Measurements from ENCODE around the gene ITGBL1. TPM values are rescaled to one million over a fixed set of nuclear protein-coding genes. Genes with fewer than 3 reads are reported as not detected.

Gene ITGBL1
- total RNA-seq, 4 donors from 2014 or later, result 1.8 to 19.4 (median 2.6) TPM; not detected in 1

DNA sequence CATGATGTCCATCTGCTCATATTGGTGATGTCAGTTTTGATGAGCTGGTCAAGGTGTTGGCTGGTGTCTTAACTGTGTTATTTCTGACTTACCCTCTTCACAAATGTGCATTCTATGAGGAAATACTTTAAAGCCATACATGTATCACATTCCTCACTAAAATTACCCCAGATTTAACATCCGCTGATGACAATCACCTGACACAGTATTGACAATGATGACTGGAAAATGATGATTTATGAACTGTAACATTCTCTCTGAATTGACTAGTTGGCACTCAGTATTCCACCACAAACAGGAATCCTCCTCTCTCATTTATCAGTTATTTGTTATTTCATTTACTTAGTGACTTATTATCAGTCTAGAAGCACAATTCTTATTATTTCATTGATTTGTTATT lies 117.3 kb downstream of the ITGBL1 start:
- H3K36me3 ChIP-seq, result no peaks in the 10 kb centered on the region
- no peaks in the 10 kb centered on the region for H3K4me1 ChIP-seq
- H3K4me3 ChIP-seq, result no peak overlapping the region
- TF ChIP-seq POLR2A (IDR thresholded peaks at IDR 0.05), result no peak
- TF ChIP-seq, protein P1, sequence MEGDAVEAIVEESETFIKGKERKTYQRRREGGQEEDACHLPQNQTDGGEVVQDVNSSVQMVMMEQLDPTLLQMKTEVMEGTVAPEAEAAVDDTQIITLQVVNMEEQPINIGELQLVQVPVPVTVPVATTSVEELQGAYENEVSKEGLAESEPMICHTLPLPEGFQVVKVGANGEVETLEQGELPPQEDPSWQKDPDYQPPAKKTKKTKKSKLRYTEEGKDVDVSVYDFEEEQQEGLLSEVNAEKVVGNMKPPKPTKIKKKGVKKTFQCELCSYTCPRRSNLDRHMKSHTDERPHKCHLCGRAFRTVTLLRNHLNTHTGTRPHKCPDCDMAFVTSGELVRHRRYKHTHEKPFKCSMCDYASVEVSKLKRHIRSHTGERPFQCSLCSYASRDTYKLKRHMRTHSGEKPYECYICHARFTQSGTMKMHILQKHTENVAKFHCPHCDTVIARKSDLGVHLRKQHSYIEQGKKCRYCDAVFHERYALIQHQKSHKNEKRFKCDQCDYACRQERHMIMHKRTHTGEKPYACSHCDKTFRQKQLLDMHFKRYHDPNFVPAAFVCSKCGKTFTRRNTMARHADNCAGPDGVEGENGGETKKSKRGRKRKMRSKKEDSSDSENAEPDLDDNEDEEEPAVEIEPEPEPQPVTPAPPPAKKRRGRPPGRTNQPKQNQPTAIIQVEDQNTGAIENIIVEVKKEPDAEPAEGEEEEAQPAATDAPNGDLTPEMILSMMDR (IDR thresholded peaks at IDR 0.05), result no peak
- no peak overlapping the region for H3K27ac ChIP-seq
- H3K27me3 ChIP-seq, result no peaks in the 10 kb centered on the region
- intact Hi-C loops (cut with DNase I; ENCODE audit: low total_unique reads), result no loop called here
- no peak for DNase-seq
- no peaks in the 10 kb centered on the region for H3K9me3 ChIP-seq

DNA sequence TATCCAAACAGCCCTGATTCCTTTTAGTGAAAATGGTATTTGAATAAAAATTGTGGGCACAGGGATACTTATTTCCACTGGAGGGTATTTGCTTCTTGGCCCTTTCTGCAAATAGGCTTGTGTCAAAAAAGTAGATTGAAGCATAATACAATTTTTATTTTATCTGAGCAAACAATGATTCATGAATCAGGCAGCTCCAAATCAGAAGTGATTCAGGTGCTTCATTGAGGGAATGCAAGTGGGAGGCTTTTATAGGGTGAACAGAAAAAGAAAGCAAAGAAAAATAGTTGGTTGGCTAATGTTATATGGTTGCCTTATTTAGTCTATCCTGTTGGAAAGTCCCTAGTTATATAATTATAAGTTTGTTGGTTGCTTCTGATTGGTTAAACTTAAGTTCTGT lies 117.9 kb downstream of the ITGBL1 start:
- Histone ChIP-seq H3K36me3 (no peaks in the 10 kb centered on the region), H3K27me3 (no peaks in the 10 kb centered on the region), H3K27ac (no peak overlapping the region), H3K9me3 (no peaks in the 10 kb centered on the region), H3K4me1 (no peaks in the 10 kb centered on the region), H3K4me3 (no peak overlapping the region)
- intact Hi-C loops (cut with DNase I; ENCODE audit: low total_unique reads), result no loop called here
- DNase-seq, result no peak
- TF ChIP-seq, protein P1 (IDR thresholded peaks at IDR 0.05), result no peak
- no peak for TF ChIP-seq POLR2A (IDR thresholded peaks at IDR 0.05)

DNA sequence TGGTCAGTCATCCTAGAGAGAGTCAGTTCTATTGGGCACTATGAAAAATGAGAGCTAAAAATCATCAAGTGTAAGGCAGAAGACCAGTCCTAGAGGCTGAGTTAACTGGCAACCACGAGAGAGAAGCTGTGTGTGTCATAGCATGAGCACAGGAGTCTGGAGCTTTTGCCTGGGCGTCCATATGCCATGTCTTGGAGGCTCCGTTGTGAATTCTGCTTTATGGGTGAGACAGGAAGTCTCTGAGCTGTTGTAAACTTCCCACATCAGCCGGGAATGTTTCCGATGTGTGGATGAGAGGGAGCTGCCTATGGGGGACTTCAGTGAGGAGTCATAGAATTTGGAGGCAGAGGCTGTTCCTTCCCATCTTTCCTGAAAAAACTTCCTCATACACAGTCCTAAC lies 120.0 kb downstream of the ITGBL1 start:
- no peak for DNase-seq
- intact Hi-C loops (cut with DNase I; ENCODE audit: low total_unique reads), result no loop called here
- TF ChIP-seq POLR2A (IDR thresholded peaks at IDR 0.05), result no peak
- TF ChIP-seq, protein P1 (IDR thresholded peaks at IDR 0.05), result no peak

DNA sequence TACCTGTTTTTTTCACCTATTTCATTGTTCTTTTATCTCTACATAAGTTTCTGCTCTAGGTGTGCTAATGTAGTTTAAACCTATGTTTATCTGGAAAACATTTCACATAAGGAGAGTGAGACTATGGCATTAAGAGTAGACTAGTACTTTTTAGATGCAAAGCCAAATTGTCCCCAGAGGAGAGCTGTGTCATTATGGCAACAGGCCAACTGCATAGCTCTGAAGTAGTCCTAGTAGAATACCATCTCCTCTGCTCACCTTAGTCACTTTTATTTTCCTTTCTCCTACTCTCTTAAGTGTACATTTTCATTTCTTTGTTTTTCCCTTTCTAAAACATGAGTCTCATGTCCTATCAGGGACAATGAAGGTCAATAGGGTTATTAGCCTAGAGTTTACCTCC lies 123.1 kb downstream of the ITGBL1 start:
- H3K36me3 ChIP-seq, result no peaks in the 10 kb centered on the region
- H3K4me3 ChIP-seq, result no peak overlapping the region
- no peaks in the 10 kb centered on the region for H3K27me3 ChIP-seq
- no peaks in the 10 kb centered on the region for H3K4me1 ChIP-seq
- intact Hi-C loops (cut with DNase I; ENCODE audit: low total_unique reads), result no loop called here
- no peak overlapping the region for H3K27ac ChIP-seq
- DNase-seq, result no peak
- H3K9me3 ChIP-seq, result no peaks in the 10 kb centered on the region
- TF ChIP-seq, protein P1 (IDR thresholded peaks at IDR 0.05), result no peak
- no peak for TF ChIP-seq POLR2A (IDR thresholded peaks at IDR 0.05)

More for the DNA sequence above, 120.0 kb downstream of the ITGBL1 start:
- H3K27ac ChIP-seq, result no peak overlapping the region
- no peaks in the 10 kb centered on the region for H3K4me1 ChIP-seq
- no peaks in the 10 kb centered on the region for H3K9me3 ChIP-seq
- H3K4me3 ChIP-seq, result no peak overlapping the region
- no peaks in the 10 kb centered on the region for H3K27me3 ChIP-seq
- H3K36me3 ChIP-seq, result no peaks in the 10 kb centered on the region

DNA sequence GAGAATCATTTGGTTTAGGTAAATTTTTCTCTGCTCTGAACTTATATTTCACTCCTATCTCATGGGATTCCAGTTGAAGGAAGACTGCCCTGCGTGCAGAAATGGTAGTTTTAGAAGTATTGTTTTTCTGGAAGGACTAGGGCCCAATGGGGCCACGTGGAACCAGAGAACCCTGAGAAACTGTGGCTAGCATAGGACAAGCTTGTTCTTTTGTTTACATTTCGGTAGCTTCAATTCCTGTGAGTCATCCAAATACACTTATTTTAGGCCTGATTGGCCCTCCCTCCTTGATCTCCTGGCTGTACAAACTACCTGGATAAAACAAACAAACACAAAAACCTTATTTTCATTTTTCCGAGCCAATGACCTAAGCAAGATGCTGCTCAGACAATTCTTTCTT lies 124.0 kb downstream of the ITGBL1 start:
- no peak for DNase-seq
- intact Hi-C loops (cut with DNase I; ENCODE audit: low total_unique reads), result no loop called here
- Histone ChIP-seq H3K4me3 (no peak overlapping the region), H3K9me3 (no peaks in the 10 kb centered on the region), H3K27ac (no peak overlapping the region), H3K4me1 (no peaks in the 10 kb centered on the region), H3K36me3 (no peaks in the 10 kb centered on the region), H3K27me3 (no peaks in the 10 kb centered on the region)
- TF ChIP-seq, protein P1 (IDR thresholded peaks at IDR 0.05), result no peak
- no peak for TF ChIP-seq POLR2A (IDR thresholded peaks at IDR 0.05)
